H9 (cell line): ENCODE measurements around the gene POFUT2. TPM values are rescaled to one million over a fixed set of nuclear protein-coding genes. Genes with fewer than 3 reads are reported as not detected.

Experiments used
- DNase-seq: peaks from one replicate; pipeline ENCODE4 v3.0.0-alpha.2; 2017
- H2AFZ ChIP-seq: one replicate; pipeline ENCODE4 v1.6.1; 2013; ENCODE audit warnings: mild to moderate bottlenecking, low read length, control low read depth, moderate library complexity
- H2AK5ac ChIP-seq: 2 replicates; pipeline ENCODE4 v1.6.1; 2013; ENCODE audit warnings: low read length, control low read depth, mixed read lengths; ENCODE audit not compliant: insufficient read length
- H2BK120ac ChIP-seq: one replicate; pipeline ENCODE4 v1.6.1; 2013; ENCODE audit warnings: low read depth, mild to moderate bottlenecking, low read length, control low read depth, inconsistent platforms; ENCODE audit not compliant: poor library complexity, severe bottlenecking
- H2BK12ac ChIP-seq: 2 replicates; pipeline ENCODE4 v1.6.1; 2013; ENCODE audit warnings: low read length, control low read depth, mixed read lengths, low read depth; ENCODE audit not compliant: insufficient read length
- H2BK15ac ChIP-seq: 2 replicates; pipeline ENCODE4 v1.6.1; 2013; ENCODE audit warnings: low read depth, low read length, control low read depth
- H2BK20ac ChIP-seq: one replicate; pipeline ENCODE4 v1.6.1; 2013; ENCODE audit warnings: low read depth, mild to moderate bottlenecking, low read length, control low read depth, inconsistent platforms; ENCODE audit not compliant: poor library complexity, severe bottlenecking
- H2BK5ac ChIP-seq: 2 replicates; pipeline ENCODE4 v1.6.1; 2013; ENCODE audit warnings: low read length, control low read depth, mixed read lengths; ENCODE audit not compliant: insufficient read length
- H3K14ac ChIP-seq: 2 replicates; pipeline ENCODE4 v1.6.1; 2013; ENCODE audit warnings: low read length, control low read depth; ENCODE audit not compliant: insufficient read depth
- H3K18ac ChIP-seq: 2 replicates; pipeline ENCODE4 v1.6.1; 2013; ENCODE audit warnings: low read depth, mild to moderate bottlenecking, mixed read lengths, low read length, control low read depth; ENCODE audit not compliant: insufficient read length
- H3K23ac ChIP-seq: 2 replicates; pipeline ENCODE4 v1.6.1; 2013; ENCODE audit warnings: low read length, control low read depth, mixed read lengths, low read depth; ENCODE audit not compliant: insufficient read length
- H3K23me2 ChIP-seq: 2 replicates; pipeline ENCODE4 v1.6.1; 2013; ENCODE audit warnings: low read depth, mild to moderate bottlenecking, mixed read lengths, low read length, control low read depth; ENCODE audit not compliant: insufficient read length, poor library complexity, severe bottlenecking
- H3K27ac ChIP-seq: 2 replicates; pipeline ENCODE4 v1.5.1; 2013; ENCODE audit warnings: low read length, control low read depth, mixed read lengths, low read depth; ENCODE audit not compliant: insufficient read length
- H3K27me3 ChIP-seq: 2 replicates; pipeline ENCODE4 v1.6.1; 2013; ENCODE audit warnings: low read length, control low read depth, inconsistent platforms; ENCODE audit not compliant: insufficient read depth
- H3K4ac ChIP-seq: 2 replicates; pipeline ENCODE4 v1.6.1; 2013; ENCODE audit warnings: low read depth, mild to moderate bottlenecking, control low read depth, inconsistent platforms, low read length, moderate library complexity
- H3K4me1 ChIP-seq: 2 replicates; pipeline ENCODE4 v1.6.1; 2013; ENCODE audit warnings: low read length, control low read depth, inconsistent platforms; ENCODE audit not compliant: insufficient read depth
- H3K4me2 ChIP-seq: 2 replicates; pipeline ENCODE4 v1.6.1; 2013; ENCODE audit warnings: low read length, control low read depth, mixed read lengths; ENCODE audit not compliant: insufficient read length, insufficient read depth
- H3K56ac ChIP-seq: 2 replicates; pipeline ENCODE4 v1.6.1; 2013; ENCODE audit warnings: low read depth, mild to moderate bottlenecking, mixed read lengths, low read length, control low read depth; ENCODE audit not compliant: insufficient read length
- H3K79me1 ChIP-seq: 2 replicates; pipeline ENCODE4 v1.6.1; 2013; ENCODE audit warnings: low read depth, mild to moderate bottlenecking, moderate library complexity, low read length, control low read depth, inconsistent platforms; ENCODE audit not compliant: insufficient read depth, poor library complexity, severe bottlenecking
- H3K79me2 ChIP-seq: 2 replicates; pipeline ENCODE4 v1.6.1; 2013; ENCODE audit warnings: low read length, control low read depth, inconsistent platforms; ENCODE audit not compliant: insufficient read depth
- H3K9ac ChIP-seq: 2 replicates; pipeline ENCODE4 v1.6.1; 2013; ENCODE audit warnings: low read length, control low read depth, mixed read lengths; ENCODE audit not compliant: insufficient read length; ENCODE audit errors: extremely low read depth
- H3K9me3 ChIP-seq: one replicate; pipeline ENCODE4 v1.6.1; 2013; ENCODE audit warnings: low read depth, low read length, inconsistent platforms; ENCODE audit not compliant: control insufficient read depth
- H3T11ph ChIP-seq: one replicate; pipeline ENCODE4 v1.6.1; 2013; ENCODE audit warnings: mild to moderate bottlenecking, low read length, control low read depth, inconsistent platforms
- H4K20me1 ChIP-seq: one replicate; pipeline ENCODE4 v1.6.1; 2013; ENCODE audit not compliant: control insufficient read depth, insufficient read length, insufficient read depth
- H4K5ac ChIP-seq: 2 replicates; pipeline ENCODE4 v1.6.1; 2013; ENCODE audit warnings: low read depth, mild to moderate bottlenecking, mixed read lengths, low read length, control low read depth; ENCODE audit not compliant: insufficient read length
- H4K8ac ChIP-seq: replicated peaks from 2 replicates; pipeline ENCODE4 v1.6.1; 2013; ENCODE audit warnings: low read length, control low read depth, mixed read lengths, low read depth; ENCODE audit not compliant: insufficient read length
- H4K91ac ChIP-seq: 2 replicates; pipeline ENCODE4 v1.6.1; 2013; ENCODE audit warnings: low read depth, mild to moderate bottlenecking, moderate library complexity, mixed read lengths, low read length, control low read depth; ENCODE audit not compliant: insufficient read length
- H3K27ac Mint-ChIP-seq, 3 experiments: 2 replicates in 2 of 3; 3 replicates in 1 of 3; pipeline ENCODE4 v1.8.0; 2020 to 2021; ENCODE audit warnings: mixed read lengths in 3 of 3, mild to moderate bottlenecking in 1 of 3, moderate library complexity in 1 of 3
- H3K27me3 Mint-ChIP-seq: 2 replicates; pipeline ENCODE4 v1.8.0; 2021; ENCODE audit warnings: low read depth, mild to moderate bottlenecking, moderate library complexity, mixed read lengths
- H3K36me3 Mint-ChIP-seq, 3 experiments: 2 replicates in 2 of 3; 3 replicates in 1 of 3; pipeline ENCODE4 v1.8.0; 2020 to 2021; ENCODE audit warnings: low read depth in 3 of 3, mixed read lengths in 3 of 3; ENCODE audit not compliant: insufficient read depth in 1 of 3
- H3K4me1 Mint-ChIP-seq, 2 experiments: 2 replicates each; pipeline ENCODE4 v1.8.0; 2020; ENCODE audit warnings: mixed read lengths in 2 of 2
- H3K4me3 Mint-ChIP-seq, 2 experiments: 2 replicates in 1 of 2; 3 replicates in 1 of 2; pipeline ENCODE4 v1.8.0; 2020 to 2021; ENCODE audit warnings: mild to moderate bottlenecking in 2 of 2, mixed read lengths in 2 of 2, moderate library complexity in 1 of 2
- H3K9me3 Mint-ChIP-seq, 2 experiments: 2 replicates in 1 of 2; 3 replicates in 1 of 2; pipeline ENCODE4 v1.8.0; 2020; ENCODE audit warnings: mild to moderate bottlenecking in 2 of 2, mixed read lengths in 2 of 2, moderate library complexity in 1 of 2
- WGBS: extraction: QIAGEN DNeasy Blood & Tissue Kit; methylation state at CpG from one replicate; pipeline ENCODE4 v1.1.7; 2013; ENCODE audit warnings: missing lambda C conversion rate, low lambda C conversion rate, mixed read lengths; ENCODE audit not compliant: insufficient read length; ENCODE audit errors: extremely low coverage; 5-methylcytosine and 5-hydroxymethylcytosine counted together
- total RNA-seq: library from RNA; stranded (reverse); gene quantifications from 2 replicates; pipeline ENCODE4 v1.2.1, GENCODE V29; 2021
- TF ChIP-seq, protein P1 (sequence below): fragments of 200-600 bp; sonication (generic); conservative IDR thresholded peaks from 3 replicates; pipeline ENCODE4 v1.8.0; 2021; ENCODE audit warnings: antibody characterized with exemption, mild to moderate bottlenecking

Gene POFUT2
- total RNA-seq, 1 experiment from 2014 or later: 34.8 TPM

DNA sequence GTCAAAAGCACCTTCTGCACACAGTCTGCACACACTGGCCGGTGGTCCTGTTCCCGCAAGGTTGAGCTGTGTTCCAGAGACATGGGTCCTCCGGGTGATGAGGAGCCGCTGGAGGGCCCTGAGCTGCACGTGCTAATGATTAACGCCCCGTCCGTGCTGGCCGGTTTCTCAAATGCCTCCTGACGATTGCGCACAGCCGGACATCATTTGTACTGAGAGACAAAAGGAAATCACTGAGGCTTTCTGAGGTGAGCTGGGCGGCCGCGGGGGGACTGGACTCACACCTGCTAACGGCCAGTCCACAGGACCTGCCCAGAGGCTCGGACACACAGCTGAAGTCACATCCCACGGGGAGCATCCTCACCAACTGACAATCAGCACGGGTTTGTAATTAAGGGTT, 29.2 kb downstream of the POFUT2 start:
- DNase-seq: peak; percentile 28
- Mint-ChIP-seq H3K4me1 (peaks cover 0 to 8% of the 10 kb centered on the region in 2 experiments; a peak in 1 of 4 replicates), H3K4me3 (no peak overlapping the region), H3K27me3 (peaks cover 5% of the 10 kb centered on the region), H3K36me3 (peaks cover 5 to 13% (median 6%) of the 10 kb centered on the region in 3 experiments), H3K27ac (no peak overlapping the region; a peak in 1 of 7 replicates), H3K9me3 (no peaks in the 10 kb centered on the region; a peak in 1 of 5 replicates)
- Histone ChIP-seq H2BK15ac (no peak overlapping the region), H3K14ac (no peak overlapping the region), H2AFZ (no peak overlapping the region), H3K4me1 (no peaks in the 10 kb centered on the region), H3K27me3 (no peaks in the 10 kb centered on the region), H3K4ac (no peak overlapping the region), H4K8ac (no peak overlapping the region), H2BK5ac (no peak overlapping the region), H2AK5ac (no peak overlapping the region), H2BK12ac (no peak overlapping the region), H2BK120ac (no peak overlapping the region), H3K4me2 (no peak overlapping the region), H3K56ac (no peak overlapping the region), H3K79me1 (no peaks in the 10 kb centered on the region), H3K9ac (no peak overlapping the region), H4K5ac (no peak overlapping the region), H4K91ac (no peak overlapping the region), H4K20me1 (no peaks in the 10 kb centered on the region), H3K18ac (no peak overlapping the region), H3K23ac (no peak overlapping the region), H3T11ph (no peak overlapping the region), H3K27ac (no peak overlapping the region), H3K79me2 (no peaks in the 10 kb centered on the region), H3K9me3 (no peaks in the 10 kb centered on the region), H3K23me2 (no peaks in the 10 kb centered on the region), H2BK20ac (no peak overlapping the region)
- TF ChIP-seq, protein P1, sequence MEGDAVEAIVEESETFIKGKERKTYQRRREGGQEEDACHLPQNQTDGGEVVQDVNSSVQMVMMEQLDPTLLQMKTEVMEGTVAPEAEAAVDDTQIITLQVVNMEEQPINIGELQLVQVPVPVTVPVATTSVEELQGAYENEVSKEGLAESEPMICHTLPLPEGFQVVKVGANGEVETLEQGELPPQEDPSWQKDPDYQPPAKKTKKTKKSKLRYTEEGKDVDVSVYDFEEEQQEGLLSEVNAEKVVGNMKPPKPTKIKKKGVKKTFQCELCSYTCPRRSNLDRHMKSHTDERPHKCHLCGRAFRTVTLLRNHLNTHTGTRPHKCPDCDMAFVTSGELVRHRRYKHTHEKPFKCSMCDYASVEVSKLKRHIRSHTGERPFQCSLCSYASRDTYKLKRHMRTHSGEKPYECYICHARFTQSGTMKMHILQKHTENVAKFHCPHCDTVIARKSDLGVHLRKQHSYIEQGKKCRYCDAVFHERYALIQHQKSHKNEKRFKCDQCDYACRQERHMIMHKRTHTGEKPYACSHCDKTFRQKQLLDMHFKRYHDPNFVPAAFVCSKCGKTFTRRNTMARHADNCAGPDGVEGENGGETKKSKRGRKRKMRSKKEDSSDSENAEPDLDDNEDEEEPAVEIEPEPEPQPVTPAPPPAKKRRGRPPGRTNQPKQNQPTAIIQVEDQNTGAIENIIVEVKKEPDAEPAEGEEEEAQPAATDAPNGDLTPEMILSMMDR: no peak
- no CpG with 5 or more reads among the region's 19 CpGs for WGBS
